Raji (cell line): ENCODE results near the gene CROCC.

Experiments
- POLR2A ChIP-seq: IDR thresholded peaks from 2 replicates; pipeline ENCODE4 v1.6.1; 2011; ENCODE audit warnings: low read depth, low read length, control low read depth; ENCODE audit not compliant: insufficient read depth

The CROCC gene

DNA sequence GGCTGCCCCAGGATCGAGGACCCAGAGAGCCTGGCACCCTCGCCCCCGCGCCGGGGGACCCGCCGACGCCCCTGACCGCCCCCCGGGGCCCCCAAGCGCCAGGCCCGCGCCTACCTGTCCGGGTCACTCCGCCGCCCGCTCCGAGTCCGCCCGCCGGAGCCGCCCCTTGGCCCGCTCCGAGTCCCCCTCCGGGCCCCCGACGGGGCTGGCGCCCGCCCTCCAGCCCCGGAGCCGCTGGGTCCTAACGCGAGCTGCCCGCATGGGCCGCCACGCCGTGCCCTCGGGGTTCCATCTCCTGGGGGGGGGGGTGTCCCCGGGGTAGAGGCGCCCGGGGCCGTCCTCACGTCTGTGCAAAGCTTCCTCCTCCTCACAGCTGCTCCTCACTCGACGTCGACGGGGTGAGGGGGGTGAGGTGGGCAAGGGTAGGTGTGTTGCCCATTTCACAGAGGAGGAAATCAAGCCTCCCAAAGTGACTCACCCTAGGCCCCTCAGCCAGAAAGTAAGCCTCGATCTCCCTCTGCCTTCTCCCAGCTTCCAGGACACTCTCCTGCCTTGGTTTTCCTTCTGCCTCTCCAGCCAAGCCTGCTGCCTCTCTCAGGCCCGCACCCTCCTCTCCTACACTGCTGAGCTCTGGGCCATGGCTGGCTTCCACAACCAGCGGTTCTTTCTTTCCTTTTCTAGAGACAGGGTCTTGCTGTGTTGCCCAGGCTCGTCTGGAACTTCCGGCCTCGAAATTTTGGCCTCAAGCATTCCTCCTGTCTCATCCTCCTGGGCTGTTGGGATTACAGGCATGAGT is 58.9 kb downstream of the CROCC start, which contains the start of gene MFAP2:
Gene MFAP2 (minus strand): TSS at position 148 of the 796 bp plus-strand sequence. CDS start 2,347 bp downstream, outside the sequence.
- TF ChIP-seq POLR2A: no peak

DNA sequence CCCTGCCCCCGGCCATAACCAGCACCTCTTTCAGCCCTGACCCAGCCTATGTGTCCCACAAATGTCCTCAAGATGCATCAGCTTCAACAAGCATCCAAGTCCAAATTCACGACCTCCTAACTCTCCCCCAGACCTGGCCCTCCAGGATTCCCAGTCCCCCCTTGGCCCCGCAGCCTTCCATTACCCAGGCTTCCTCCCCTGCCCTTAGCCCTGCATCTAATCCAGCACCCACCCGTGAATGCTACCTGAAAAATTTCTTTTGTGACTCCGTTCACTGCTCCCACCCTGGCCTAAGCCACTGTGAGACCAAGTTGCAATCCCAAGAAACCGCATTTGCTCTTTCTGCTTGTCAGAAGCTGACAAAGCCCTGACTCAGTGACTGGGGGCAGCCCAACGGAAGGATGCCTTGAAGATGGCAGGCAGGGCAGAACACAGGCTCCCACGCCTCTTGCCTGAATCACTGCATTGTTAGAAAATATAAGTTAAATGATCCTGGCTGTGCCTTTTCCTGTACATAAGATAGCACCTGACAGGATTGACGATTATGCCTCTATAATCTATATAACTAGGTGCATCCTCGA is 59.6 kb downstream of the CROCC start:
- no peak for TF ChIP-seq POLR2A

DNA sequence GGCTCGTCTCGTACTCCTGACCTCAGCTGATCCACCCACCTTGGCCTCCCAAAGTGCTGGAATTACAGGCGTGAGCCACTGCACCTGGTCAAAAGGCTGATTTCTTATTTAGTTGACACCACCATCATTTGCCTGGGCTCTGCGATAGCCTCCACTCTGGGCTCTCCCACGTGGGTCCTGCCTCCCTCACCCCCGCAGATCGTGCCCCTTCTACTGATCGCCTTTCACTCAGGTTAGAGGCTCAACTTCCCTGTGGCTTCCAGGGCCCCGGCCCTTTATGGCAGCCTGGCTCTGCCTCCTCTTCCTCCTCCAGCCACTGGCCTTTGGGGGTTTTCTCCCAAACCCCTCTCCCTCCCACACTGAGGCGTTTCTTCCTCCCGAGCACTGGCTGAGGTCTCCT is 61.2 kb downstream of the CROCC start:
- TF ChIP-seq POLR2A: no peak

DNA sequence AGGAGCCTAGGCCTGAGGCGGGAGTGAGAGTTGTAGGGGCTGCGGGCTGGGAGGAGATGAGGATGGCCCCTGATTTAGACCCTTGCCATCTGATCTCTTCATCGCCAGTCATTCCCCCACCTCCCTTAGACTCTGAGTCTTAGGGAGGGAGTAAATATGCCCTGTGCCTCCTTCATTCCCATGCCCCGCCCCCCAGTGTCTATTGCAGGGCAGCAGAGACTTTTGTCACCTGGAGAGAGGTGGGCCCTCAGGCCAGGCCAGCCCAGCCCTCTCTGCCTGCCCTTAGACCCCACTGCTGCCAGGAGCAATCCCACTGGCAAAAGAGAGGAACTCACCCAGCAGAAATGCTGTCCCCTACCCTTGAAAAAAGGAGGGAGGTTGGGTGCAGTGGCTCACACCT is 61.9 kb downstream of the CROCC start:
- no peak for TF ChIP-seq POLR2A

DNA sequence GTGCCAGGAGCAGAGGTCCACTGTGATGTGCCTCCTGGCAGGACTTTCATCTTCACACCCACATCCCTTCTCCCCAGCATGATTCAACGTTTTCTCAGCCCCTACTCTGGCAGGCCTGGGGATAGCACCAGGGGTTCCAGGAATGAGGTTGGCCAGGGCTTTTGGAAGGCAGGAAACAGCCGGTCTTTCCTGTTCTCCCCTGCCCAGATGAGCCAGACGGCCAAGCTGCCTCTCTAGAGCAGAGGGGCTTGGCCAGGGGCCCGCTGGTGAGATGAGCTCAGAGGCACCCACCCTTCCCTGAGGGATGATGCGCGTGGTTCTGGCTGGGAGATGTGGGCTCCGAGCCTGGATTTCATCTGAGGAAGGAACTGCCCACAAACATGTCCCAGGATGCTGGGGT is 63.0 kb downstream of the CROCC start:
- TF ChIP-seq POLR2A: no peak

DNA sequence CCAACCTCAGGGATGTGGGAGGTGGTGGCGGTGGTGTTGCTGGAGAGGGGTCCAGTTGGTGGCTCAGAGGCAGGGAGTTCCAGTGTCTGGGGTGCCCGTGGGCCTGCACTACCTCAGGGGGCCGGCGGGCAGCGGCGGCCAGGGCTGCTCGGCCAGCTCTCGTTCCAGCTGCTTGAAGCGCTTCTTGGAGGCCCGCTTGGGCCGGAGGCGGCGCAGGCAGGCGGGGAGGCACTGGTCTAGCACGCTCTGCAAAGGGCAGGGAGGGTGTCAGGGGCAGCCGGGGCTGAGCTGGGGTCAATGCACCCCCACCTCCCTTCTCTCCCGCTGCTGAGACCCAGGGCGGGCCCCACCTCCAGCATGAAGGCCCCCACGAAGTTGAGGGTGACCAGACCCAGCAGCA is 64.4 kb downstream of the CROCC start:
- no peak for TF ChIP-seq POLR2A

DNA sequence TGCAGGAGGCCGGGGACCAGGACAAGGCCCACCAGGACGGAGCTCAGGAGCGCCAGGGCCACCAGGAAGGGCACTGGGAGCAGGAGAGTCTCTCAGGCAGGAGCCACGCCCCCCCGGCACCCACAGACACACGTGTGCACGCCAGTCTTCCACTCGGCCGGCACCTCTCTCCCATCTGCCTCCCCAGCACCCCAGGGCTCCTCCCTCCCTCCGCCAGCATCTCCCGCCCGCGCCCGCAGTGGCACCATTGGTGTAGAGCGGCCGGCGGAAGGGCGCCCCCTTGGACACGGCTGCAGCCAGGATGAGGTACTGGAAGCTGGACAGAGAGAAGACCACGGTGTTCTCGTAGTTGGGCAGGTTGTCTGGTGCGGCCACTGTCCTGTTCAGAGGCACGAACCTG is 64.8 kb downstream of the CROCC start:
- TF ChIP-seq POLR2A: no peak

DNA sequence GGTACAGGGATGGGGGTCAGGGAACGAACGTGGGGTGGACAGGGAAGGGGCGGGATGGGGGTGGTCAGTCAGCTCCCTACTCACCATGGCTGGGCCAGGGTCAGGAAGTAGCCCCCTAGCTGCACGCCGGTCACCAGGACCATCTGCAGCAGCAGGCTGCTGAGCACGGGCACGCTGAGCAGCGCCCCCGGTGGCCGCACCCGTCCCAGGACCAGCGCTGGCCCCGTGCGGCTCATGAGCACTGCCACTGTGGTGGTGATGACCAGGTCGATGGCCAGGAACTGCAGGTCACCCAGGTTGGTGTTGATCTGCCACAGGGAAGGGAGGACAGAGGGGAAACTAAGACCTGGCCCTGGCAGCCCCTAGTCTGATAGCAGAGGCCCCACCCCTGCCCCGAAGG is 65.2 kb downstream of the CROCC start:
- TF ChIP-seq POLR2A: no peak

DNA sequence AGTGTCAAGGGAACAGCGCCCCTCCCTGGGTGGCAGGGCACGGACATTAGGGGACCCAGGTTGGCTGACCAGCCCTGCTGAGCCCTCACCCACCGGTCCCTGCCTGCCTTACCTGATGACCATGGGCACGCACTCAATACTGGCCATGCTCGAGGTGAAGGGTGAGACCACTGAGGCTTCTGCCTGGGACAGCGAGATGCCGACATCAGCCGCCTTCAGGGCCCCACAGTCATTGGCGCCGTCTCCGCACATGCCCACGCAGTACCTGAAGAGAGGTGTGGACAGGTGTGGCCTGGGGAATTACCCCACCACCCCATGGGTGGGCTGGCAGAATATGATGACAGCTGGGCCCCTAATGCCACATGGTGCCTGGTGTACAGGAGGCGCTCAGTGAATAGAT is 66.5 kb downstream of the CROCC start:
- TF ChIP-seq POLR2A: no peak

DNA sequence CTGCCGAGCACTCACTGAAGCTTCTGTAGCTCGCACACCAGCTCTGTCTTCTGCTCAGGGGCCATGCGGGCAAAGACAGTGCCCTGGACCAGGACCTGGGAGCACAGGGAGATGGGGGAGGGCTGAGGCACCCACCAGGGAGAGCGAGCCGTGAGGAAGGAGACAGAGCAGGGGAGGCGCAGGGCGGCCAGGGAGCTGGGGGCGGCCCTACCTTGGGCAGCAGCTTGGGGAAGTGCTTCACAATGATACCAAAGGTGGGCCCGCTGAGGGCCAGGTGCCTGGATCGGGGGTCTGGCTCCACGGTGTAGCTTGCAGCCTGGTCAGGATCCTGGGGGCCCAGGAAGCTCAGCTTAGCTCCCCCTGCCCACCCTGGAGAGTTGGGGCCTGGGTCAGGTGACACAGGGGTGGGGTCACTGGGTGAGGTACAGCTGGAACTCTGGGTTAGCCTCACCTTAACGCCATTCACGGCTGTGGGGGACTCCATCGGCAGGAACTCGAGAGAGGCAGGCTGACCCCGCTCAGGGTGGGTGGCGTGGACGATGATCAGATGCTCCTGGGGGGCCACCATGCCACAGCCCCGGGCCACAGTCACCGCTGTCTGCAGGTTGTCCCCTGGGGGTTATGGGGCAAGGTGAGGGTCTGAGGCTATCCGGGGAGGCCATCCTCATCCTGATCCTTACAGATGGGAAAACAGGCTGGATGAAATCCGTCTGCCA is 68.1 kb downstream of the CROCC start:
- TF ChIP-seq POLR2A: no peak

DNA sequence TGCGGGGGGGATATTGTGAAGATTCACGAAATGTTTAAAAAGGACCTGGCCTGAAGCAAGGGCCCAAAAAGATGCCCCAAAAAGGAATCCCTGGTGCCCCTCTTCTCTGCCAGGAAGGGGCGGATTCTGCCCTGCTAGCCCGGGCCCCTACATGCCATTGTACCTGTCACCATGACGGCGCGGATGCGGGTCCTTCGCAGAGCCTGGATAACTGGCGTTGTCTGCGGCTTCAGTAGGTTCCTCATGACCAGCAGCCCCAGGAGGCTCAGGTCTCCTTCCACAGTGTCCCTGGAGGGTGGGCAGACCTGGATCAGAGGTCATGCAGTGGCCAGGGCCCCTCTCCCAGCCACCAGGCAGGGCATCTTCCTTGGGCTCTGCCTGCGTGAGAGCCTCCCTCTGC is 69.8 kb downstream of the CROCC start:
- no peak for TF ChIP-seq POLR2A

DNA sequence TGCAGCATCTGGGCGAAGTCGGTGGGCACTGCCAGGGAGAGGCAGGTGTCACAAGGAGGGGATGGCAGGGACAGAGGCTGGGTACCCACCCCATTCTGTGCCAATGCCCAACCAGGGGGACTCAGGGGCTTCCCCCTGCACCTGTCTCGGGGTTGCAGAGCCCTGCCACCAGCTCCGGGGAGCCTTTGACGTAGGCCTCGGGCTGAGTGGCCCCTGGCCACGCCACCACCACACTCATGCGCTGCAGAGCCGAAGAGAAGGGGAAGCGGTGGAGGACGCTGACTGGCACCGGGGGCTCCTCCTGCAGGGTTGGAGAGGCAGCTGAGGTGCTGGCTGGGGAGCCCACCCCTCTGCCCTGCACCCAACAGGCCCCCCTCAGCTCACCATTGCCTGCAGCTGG is 70.4 kb downstream of the CROCC start:
- no peak for TF ChIP-seq POLR2A

DNA sequence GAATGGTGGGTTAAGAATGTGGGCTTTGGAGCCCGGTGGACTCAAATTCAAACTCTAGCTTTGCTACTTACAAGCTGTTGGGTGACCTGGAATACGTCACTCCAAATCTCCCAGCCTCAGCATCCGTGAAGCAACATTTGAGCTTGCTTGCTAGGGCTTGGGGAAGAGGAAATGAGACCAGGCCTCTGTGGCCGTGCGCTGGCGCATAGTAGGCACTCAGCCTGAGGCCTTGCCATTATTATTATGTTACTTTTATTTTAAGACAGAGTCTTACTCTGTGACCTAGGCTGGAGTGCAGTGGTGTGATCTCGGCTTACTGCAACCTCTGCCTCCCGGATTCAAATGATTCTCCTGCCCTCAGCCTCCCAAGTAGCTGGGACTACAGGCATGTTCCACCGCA is 70.9 kb downstream of the CROCC start:
- no peak for TF ChIP-seq POLR2A

DNA sequence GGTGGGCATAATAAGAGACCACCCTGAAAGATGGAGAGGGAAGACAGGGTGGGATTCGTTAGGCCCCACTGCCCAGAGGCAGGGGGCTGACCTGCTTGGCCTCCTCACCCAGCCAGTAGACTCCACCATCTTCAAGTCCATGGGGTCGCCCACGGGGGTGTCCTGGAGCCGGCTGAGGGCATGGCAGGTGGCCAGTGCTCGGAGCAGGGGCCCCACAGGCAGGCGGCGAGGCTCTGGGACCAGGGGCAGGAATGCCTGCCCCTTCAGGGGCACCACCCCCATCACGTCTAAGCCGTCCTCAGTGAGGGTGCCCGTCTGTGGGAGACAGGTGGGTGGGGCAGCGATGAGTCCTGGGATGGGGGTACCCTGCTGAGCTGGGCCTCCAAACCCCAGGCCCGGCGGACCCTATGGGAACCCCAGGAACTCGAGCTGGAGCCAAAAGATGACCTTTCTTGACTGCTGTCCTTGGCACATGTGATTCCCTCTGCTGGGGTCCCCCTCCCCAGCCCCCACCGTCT is 71.8 kb downstream of the CROCC start:
- no peak for TF ChIP-seq POLR2A

DNA sequence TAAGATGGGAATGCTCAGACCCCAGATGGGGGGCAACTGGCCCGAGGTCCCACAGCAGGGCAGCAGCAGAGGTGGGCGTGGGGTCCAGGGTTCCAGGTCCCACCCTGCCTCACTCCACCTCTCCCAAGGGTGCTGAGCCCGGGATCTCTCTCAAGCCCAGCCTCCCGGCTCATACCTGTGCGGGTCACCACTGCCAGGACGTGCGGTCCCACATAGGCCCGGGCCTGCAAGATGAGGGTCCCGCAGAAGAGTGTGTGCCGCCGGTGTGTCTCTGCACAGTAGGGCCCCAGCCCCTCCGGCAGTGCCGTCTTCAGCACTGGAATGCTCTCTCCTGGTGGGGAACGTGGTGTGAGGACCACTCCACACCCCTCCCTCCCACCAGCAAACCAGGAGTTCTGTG is 75.1 kb downstream of the CROCC start:
- no peak for TF ChIP-seq POLR2A

DNA sequence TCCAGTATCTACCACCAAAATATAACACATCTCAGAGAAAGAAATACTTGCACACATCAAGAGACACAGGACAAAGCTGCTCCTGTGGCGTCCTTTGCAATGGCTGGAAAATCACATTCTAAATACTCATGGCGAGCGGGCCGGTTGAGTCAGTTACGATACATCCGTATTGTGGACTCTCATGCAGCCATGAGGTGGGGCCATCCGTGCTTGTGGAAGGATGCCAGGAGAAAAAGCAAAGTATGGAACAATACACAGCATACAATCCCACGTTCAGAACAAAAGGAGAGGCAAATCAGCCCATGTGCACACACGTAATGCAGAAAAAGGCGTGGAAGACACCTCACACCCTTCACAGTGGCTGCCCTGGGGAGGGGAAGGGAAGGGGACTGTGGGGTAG is 76.9 kb downstream of the CROCC start:
- no peak for TF ChIP-seq POLR2A
